HG03280 (cell line): ENCODE data around the gene CBX8.
A peak's percentile ranks its signal among the peaks of the same experiment; 100 is the strongest.

ENCODE experiments used
- ATAC-seq: cut with Tn5 transposase; IDR thresholded peaks from one replicate; pipeline ENCODE4 v1.9.1; 2021; ENCODE audit warnings: mild to moderate bottlenecking, moderate library complexity; ENCODE audit not compliant: unreplicated experiment

Gene CBX8

GRCh38 chr17:79796763-79797491, at the start of gene CBX8:
Gene CBX8, minus strand, starts transcription at chr17:79797077. Its CDS starts 79 bp downstream, at chr17:79796998.
- ATAC-seq, result peak; percentile 89

DNA sequence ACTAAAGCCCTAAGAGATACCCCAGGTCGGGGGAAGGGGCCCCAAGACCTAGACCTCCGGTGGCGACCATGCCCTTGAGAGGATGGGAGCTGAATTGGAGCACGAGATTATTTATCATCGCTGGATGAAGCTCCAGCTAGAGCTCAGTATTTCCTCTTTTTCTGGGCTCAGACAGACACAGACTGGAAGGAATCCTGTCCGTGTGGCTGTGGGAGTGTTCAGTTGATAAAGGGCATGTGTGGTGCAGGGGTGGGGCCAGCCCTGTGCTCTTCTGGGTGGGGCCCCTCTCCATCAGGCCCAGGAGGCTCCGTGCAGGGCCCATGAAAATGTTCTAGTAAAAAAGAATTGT, 48.7 kb upstream of the CBX8 start:
- no peak for ATAC-seq

- ATAC-seq, result no peak
Measured at GRCh38 chr17:79844869-79845600, 48.2 kb upstream of the CBX8 start.

DNA sequence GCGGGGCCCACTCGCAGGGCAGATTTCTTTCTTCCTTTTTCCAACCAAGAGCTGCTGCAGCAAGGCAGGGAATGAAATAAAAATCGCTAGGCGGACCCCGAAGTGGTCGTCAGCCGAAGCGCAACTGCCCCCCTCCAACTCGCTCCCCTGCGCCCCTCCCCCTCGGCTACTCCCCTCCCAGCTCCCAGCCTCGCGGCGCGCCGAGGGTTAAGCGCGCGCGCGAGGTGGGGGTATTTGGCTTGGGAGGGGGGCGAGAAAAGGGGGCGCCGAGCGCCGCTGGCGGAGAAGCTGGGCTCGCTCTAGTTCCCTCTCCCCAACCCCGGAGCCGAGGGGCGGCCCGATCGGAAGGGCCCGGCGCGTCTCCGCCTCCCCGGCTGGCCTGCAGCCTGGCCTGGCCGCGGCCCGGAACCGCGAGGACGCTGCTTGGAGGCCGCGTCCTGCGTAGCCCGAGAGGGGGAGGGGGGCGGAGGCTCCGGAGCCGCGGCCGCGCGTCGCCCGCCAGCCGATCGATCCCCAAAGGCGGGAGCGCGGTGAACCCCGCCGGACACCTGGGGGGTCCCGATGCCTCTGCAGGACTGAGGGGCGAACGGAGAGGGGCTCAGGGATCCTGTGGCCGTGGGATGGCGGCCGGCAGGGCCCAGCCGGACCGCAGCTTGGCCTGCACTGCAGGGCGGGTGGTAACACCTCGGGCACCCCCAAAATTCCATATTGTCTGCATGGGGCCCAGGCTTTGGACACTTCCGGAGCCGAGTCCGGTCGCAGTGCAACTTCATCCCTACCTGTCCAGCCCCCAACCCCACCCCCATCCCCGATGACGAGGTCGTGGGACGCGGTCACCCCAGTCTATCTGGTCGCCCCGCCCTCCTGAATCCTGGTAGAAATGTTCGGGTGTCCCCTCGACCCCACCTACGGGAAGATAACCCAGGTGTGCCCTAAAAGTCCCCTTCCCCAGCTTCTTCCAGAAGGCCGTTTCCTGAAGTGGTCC, 47.2 kb upstream of the CBX8 start:
- no peak for ATAC-seq

DNA sequence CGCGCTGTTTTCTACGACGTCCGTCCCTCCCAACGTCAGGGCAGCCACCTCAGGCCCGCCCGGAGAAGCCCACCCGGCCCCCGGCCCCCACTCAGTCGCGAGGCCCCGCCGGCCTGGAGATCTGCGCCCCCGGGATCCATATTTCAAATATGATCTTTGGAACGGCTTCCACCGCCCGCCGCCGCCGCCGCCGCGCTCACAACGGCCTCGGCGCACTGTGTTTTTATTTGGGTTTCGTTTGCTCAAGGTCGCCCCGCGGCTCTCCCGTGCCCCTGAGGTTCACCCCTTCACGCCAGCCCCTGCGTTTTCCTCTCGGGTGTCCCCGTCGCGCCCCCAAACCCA, 46.6 kb upstream of the CBX8 start:
- no peak for ATAC-seq

GRCh38 chr17:79842656-79843473, 46.0 kb upstream of the CBX8 start:
- no peak for ATAC-seq

DNA sequence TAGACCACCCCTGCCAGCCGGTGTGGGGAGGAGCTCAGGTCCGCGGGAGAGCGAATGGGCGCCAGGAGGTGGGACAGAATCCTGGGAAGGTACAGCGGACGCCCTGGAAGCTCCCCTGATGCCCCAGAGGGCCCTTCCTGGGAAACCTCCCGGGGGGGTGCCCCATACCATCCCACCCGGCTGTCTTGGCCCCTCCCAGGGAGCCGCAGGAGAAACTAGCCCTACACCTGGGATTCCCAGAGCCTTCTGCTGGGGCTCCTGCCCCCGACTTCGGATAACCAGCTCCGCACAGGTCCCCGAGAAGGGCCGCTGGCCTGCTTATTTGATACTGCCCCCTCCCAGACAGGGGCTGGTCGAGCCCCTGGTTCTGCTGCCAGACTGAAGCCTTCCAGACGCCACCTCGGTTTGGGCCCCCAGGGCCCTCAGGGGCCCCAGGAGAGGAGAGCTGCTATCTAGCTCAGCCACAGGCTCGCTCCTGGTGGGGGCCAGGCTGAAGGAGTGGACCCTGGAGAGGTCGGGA, 45.3 kb upstream of the CBX8 start:
- ATAC-seq, result no peak

DNA sequence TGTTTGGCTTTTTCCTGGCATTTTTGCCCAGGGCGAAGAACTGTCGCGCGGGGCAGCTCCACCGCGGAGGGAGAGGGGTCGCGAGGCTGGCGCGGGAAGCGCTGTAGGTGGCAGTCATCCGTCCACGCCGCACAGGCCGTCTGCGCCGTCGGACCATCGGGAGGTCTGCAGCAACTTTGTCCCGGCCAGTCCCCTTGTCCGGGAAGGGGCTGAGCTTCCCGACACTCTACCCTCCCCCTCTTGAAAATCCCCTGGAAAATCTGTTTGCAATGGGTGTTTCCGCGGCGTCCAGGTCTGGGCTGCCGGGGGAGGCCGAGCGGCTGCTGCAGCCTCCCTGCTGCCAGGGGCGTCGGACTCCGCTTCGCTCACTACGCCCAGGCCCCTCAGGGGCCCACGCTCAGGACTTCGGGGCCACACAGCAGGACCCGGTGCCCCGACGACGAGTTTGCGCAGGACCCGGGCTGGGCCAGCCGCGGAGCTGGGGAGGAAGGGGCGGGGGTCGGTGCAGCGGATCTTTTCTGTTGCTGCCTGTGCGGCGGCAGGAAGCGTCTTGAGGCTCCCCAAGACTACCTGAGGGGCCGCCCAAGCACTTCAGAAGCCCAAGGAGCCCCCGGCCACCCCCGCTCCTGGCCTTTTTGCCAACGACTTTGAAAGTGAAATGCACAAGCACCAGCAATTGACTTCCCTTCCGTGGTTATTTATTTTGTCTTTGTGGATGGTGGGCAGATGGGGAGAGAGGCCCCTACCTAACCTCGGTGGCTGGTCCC, 44.7 kb upstream of the CBX8 start:
- no peak for ATAC-seq

- no peak for ATAC-seq
Measured at GRCh38 chr17:79840989-79841286, 44.1 kb upstream of the CBX8 start.

- ATAC-seq, result no peak
Measured at GRCh38 chr17:79840269-79840988, 43.6 kb upstream of the CBX8 start.

- ATAC-seq, result peak; percentile 73
Measured at GRCh38 chr17:79839356-79840268, 42.7 kb upstream of the CBX8 start, which contains the start of gene CBX4. Gene CBX4, minus strand, starts transcription at chr17:79839440. Its CDS starts 189 bp downstream, at chr17:79839251.

- ATAC-seq, result peak; percentile 36
Measured at GRCh38 chr17:79838522-79839274, 41.8 kb upstream of the CBX8 start.

DNA sequence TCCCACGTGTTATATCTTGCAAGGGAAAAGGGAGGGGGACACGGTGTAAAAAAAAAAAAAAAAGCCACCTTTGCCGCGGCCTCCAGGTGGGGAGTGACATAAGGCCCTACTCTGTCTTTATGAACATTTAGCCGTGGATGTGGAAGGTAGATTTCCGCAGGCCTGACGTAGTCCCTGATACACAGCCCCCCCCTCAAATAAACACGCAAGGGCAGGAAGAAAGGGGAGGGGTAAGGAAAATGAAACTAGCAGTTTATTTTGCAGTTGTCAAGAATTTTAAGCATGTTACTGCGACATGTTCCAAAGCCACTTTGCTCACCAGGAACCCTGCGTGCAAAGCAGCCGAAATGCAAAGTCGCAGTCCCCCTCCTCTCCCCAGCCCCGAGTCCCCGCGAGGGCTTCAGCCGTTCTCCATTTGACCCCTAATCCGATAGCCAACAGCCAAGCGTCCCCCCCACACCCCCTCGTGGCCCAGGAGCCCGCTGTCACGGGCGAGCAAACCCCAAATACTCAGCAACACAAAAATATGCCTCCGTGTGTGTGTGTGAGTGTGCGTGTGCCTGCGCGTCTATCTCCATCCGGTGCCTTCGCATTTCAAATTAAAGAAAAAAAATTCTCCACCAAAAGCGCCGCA, 41.1 kb upstream of the CBX8 start:
- ATAC-seq, result no peak

DNA sequence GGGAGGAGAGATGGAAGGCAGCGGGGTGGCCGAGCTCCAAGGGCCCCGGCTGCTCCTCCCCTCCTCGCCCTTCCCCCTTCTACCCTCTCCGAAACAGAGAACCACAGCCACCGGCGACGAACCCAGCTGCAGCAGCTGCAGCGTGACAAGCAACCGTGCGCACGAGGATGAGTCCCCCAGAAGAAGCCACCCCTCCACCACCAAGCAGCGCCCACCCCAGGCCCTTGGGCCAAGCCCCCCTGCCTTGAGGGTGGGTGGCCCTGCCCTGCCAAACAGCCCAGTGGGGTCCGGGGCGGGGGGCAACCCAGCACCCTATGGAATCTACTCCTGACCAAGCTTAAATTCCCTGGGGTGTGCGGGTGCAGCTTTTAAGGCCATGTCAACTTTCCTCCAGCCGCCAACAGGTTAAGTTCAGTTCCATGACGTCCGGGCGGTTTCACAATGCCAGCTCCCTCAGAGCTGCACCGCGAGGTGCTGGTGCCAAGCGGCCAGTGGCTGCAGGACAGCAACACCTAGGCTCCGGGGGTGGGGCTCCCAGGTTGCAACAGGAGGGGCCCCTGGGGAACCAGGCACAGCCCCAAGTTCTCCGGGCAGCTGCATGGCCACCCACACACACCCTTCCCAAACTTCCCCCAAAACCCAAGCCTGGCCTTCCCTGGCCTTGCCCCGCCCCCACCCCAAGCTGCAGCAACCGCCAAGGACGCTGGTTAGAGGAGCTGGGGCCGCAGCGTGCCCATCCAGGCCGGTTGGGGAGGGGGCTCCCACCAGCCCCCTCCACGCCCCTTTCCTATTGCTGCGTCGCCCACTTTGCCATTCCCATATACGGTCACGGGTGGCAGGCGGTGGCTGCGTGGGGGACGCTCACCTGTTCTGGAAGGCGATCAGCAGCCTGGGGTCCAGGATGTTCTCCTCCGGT, 40.4 kb upstream of the CBX8 start:
- no peak for ATAC-seq

- ATAC-seq, result no peak
Measured at GRCh38 chr17:79836510-79836971, 39.7 kb upstream of the CBX8 start.
